Peyer's patch (tissue), 4 donors: ENCODE results near the gene HTRA3. TPM values are rescaled to one million over a fixed set of nuclear protein-coding genes. Genes with fewer than 3 reads are reported as not detected.

Experiments
- DNase-seq, 3 donors: peaks; one replicate each; pipeline ENCODE4 v3.0.0-alpha.2; 2017 to 2019
- H3K27ac ChIP-seq, 4 donors: fragments of 200-600 bp; sonication (generic); one replicate each; pipeline ENCODE4 v1.5.1; 2016 to 2019
- H3K27me3 ChIP-seq, 2 donors: fragments of 200-600 bp; sonication (generic); one replicate each; pipeline ENCODE4 v1.5.1; 2019
- H3K36me3 ChIP-seq, 3 donors: fragments of 200-600 bp; sonication (generic); one replicate each; pipeline ENCODE4 v1.5.1; 2016 to 2019
- H3K4me1 ChIP-seq, 4 donors: fragments of 200-600 bp; sonication (generic); one replicate each; pipeline ENCODE4 v1.5.1; 2016 to 2019
- H3K4me3 ChIP-seq, 4 donors: fragments of 200-600 bp; sonication (generic); 1 replicate in 3 of 4; 2 replicates in 1 of 4; pipeline ENCODE4 v1.5.1; 2016 to 2019; ENCODE audit warnings: mild to moderate bottlenecking in 1 of 4
- H3K9me3 ChIP-seq, 4 donors: fragments of 200-600 bp; sonication (generic); one replicate each; pipeline ENCODE4 v1.5.1; 2016 to 2019; ENCODE audit warnings: mild to moderate bottlenecking in 1 of 4
- POLR2A ChIP-seq, 2 donors: fragments of 450-650 bp; IDR thresholded peaks; one replicate each; pipeline ENCODE4 v1.5.1; 2017; ENCODE audit warnings: antibody characterized with exemption in 2 of 2, mild to moderate bottlenecking in 2 of 2, moderate library complexity in 2 of 2
- total RNA-seq, 4 donors: library from RNA; depleted of rRNA; stranded (reverse); fragments of >200 nt; gene quantifications; one replicate each; pipeline ENCODE4 v1.1.0, GENCODE V29; 2016
- TF ChIP-seq, protein P1 (sequence below), 6 experiments: fragments of 450-650 bp in 4 of 6; fragments of 200-600 bp in 2 of 6; sonication (generic) in 1 of 6; IDR thresholded peaks; one replicate each; pipeline ENCODE4 v1.5.1; 2017 to 2019; ENCODE audit warnings: antibody characterized with exemption in 6 of 6, mild to moderate bottlenecking in 3 of 6, moderate library complexity in 1 of 6

Gene HTRA3
- total RNA-seq, 4 donors from 2014 or later, result 3.3 to 43.7 (median 7.9) TPM

DNA sequence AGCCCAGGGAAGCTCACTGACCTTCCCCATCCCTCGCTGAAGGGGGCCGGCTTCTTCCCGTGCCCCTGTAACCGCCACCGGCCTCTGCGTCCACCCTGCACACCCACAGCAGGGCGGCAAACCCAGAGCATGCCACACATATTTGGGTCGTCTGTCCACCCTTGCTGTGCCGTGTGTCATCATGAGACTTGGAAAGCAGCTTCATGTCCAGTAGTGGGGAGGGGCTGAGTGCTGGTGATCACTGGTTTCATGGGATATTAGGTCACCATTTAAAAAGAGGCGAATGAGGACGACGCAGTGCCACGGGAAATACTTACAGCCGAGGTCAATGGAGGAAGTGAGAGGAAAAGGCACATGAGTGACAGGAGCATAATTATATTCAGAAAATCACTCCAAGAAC lies 74.8 kb downstream of the HTRA3 start:
- H3K4me1 ChIP-seq, result no peaks in the 10 kb centered on the region
- TF ChIP-seq, protein P1, sequence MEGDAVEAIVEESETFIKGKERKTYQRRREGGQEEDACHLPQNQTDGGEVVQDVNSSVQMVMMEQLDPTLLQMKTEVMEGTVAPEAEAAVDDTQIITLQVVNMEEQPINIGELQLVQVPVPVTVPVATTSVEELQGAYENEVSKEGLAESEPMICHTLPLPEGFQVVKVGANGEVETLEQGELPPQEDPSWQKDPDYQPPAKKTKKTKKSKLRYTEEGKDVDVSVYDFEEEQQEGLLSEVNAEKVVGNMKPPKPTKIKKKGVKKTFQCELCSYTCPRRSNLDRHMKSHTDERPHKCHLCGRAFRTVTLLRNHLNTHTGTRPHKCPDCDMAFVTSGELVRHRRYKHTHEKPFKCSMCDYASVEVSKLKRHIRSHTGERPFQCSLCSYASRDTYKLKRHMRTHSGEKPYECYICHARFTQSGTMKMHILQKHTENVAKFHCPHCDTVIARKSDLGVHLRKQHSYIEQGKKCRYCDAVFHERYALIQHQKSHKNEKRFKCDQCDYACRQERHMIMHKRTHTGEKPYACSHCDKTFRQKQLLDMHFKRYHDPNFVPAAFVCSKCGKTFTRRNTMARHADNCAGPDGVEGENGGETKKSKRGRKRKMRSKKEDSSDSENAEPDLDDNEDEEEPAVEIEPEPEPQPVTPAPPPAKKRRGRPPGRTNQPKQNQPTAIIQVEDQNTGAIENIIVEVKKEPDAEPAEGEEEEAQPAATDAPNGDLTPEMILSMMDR (IDR thresholded peaks at IDR 0.05), result no peak
- no peak for TF ChIP-seq POLR2A (IDR thresholded peaks at IDR 0.05)
- no peak overlapping the region for H3K4me3 ChIP-seq
- no peaks in the 10 kb centered on the region for H3K9me3 ChIP-seq
- H3K27me3 ChIP-seq, result no peaks in the 10 kb centered on the region
- H3K36me3 ChIP-seq, result no peaks in the 10 kb centered on the region
- peak in 1 of 3 donors; percentile 14 for DNase-seq
- no peak overlapping the region for H3K27ac ChIP-seq

DNA sequence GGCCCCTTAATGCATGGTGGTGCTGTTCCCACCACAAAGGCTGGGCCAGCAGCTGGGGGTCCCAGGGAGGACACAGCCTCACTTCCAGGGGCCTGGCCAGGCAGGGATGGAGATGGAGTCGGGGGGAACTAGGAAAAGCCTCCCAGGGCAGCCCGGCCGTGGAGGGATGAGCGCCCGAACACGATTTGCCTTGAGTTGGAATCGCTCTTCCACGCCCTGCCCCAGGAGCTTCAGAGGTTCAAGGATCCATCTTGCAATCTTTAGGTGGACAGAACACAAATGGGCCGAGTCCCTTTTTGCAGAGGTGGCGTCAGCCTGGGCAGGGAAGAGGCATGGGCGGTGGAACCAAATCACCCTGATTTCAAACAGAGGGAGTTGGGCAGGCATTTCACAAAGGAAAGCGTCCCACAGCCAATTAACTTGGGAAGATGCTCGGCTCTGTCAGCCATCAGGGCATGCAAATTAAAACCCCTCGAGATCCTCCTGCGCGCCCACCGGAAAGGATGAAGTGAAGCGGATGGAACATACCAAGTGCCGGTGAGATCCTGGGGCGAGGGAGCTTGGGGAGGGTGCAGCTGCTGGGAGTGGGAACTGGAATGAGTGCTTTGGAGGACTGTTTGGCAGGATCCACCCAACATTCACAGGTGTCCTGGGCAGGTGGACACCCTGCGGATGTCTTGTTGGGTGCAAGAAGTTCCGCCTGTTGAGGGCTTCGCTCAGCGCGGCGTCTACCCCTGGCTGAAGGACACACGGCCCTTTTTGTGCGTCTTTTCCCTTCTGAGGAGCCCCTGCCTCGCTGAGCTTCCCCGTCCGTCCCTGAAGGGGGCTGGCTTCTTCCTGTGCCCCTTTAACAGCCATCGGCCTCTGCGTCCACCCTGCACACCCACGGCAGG lies 75.7 kb downstream of the HTRA3 start:
- H3K27me3 ChIP-seq, result no peaks in the 10 kb centered on the region
- peak in 1 of 3 donors; percentile 37 for DNase-seq
- no peaks in the 10 kb centered on the region for H3K4me1 ChIP-seq
- no peaks in the 10 kb centered on the region for H3K9me3 ChIP-seq
- no peak overlapping the region for H3K27ac ChIP-seq
- H3K36me3 ChIP-seq, result no peaks in the 10 kb centered on the region
- H3K4me3 ChIP-seq, result no peak overlapping the region
- TF ChIP-seq POLR2A (IDR thresholded peaks at IDR 0.05), result no peak
- TF ChIP-seq, protein P1 (IDR thresholded peaks at IDR 0.05), result no peak

DNA sequence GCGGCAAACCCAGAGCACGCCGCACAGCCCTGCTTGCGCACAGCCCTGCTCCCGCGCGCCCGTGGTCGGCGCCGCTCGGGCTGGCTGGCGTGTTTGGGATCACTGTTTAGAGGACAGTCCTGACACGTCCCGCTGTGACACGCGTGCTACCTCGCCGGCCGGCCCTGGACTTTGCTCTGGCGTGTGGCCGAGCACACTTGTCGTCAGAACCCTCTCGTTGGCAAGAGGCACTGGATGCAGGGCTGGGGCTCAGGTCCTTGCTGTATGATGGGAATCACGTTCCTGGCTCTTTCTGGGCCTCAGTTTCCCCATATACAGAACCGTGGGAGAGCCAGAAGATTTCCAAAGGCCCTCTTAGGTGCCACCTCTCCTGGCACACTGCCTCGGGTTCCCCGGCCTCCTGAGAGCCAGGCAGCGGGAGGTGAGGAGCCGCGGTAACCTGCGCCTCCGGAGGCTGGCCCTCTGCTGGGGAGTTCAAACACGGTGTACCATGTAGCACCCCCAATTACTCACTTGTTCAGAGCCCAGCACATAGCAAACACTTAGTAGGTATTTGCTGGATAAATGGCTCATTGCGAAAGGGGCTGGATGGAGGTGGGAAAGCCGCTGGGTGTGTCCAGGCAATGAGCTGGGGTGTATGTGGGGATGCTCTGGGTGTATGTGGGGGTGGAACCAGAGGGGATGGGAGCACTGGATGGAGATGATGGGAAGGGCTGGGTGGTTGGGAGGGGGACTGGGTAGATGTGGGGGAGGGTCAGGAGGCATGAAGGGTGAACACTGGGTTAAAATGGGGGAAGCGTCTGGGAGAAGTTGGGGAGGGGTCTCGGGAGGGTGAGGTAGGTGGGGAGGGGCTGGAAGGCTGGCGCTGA lies 76.6 kb downstream of the HTRA3 start:
- Histone ChIP-seq H3K4me1 (no peaks in the 10 kb centered on the region), H3K36me3 (no peaks in the 10 kb centered on the region), H3K9me3 (no peaks in the 10 kb centered on the region), H3K4me3 (no peak overlapping the region), H3K27ac (no peak overlapping the region), H3K27me3 (no peaks in the 10 kb centered on the region)
- DNase-seq, result peak in 1 of 3 donors; percentile 25
- no peak for TF ChIP-seq POLR2A (IDR thresholded peaks at IDR 0.05)
- TF ChIP-seq, protein P1 (IDR thresholded peaks at IDR 0.05), result no peak

DNA sequence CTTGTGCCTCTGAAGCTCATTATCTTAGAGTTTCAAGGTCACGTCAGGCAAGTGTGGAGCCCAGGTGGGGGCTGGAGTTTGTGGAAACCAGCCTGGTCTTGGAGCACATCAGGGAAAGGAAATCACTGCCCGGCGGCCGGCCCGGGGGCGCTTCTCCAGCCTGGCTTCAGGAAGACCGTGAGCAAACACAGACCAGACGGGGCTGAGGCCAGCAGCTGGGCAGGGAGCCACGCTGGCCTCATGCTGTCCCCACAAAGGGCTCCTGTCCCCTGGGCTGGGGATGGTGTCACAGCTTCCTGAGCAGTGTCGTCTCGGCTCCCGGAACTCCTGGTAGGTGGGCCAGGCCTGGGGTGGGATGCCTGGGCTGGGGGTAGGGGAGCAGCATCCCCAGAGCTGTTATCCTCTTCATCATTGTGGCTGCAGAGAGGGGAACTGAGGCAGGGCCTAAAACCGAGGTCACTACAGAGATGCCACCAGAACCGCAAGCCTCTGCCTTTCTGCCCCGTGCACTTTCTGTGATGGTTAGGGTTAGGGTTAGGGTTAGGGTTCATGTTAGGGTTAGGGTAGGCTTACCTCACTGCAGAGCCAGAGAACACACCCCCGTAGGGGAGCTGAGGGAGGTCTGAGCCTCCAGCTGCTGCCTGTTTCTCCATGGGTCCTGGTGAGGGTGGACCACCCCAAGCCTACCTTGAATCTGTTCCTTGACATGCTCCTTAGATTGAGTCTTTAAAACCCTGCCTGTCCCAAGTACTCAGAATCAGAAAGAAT lies 77.5 kb downstream of the HTRA3 start:
- peak in 1 of 3 donors; percentile 34 for DNase-seq
- no peaks in the 10 kb centered on the region for H3K9me3 ChIP-seq
- TF ChIP-seq, protein P1 (IDR thresholded peaks at IDR 0.05), result no peak
- TF ChIP-seq POLR2A (IDR thresholded peaks at IDR 0.05), result no peak

DNA sequence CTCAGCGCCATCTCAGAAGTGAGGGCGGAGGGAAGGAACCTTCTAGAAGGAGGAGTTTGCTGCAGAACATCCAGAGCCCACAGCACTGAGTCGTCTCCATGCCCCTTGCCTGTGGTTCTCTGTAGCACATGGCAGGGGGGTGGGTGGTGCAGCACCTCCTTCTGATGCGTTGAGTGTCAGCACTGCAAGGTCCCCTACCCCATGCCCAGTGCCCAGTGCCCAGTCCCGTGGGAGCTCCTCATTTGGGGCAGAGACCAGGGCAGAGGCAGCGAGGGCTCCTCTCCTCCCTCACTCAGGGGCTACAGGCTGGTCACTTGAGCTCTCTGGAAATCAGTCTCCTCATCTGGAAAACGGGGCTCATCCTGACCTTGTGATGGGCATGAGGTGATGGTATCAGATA lies 78.1 kb downstream of the HTRA3 start:
- Histone ChIP-seq H3K27me3 (no peaks in the 10 kb centered on the region), H3K36me3 (no peaks in the 10 kb centered on the region), H3K27ac (no peak overlapping the region), H3K4me1 (peaks cover 0 to 8% (median 0%) of the 10 kb centered on the region in 4 donors), H3K9me3 (no peaks in the 10 kb centered on the region), H3K4me3 (no peak overlapping the region)
- DNase-seq, result peak in 1 of 3 donors; percentile 34
- TF ChIP-seq POLR2A (IDR thresholded peaks at IDR 0.05), result no peak
- TF ChIP-seq, protein P1 (IDR thresholded peaks at IDR 0.05), result no peak

More for the DNA sequence above, 77.5 kb downstream of the HTRA3 start:
- Histone ChIP-seq H3K27ac (no peak overlapping the region), H3K27me3 (no peaks in the 10 kb centered on the region), H3K36me3 (no peaks in the 10 kb centered on the region), H3K4me1 (peaks cover 0 to 1% (median 0%) of the 10 kb centered on the region in 4 donors), H3K4me3 (no peak overlapping the region)
